Ectodermal cell (in vitro differentiated cells): ENCODE measurements around the gene KRI1.
"Not testable (repeated sequence)": the region's sequence is repeated elsewhere in the genome, so short reads cannot be mapped to it uniquely, and the experiment has no call there.

Experiments
- H3K27ac ChIP-seq: 2 replicates; pipeline ENCODE4 v1.7.0; 2013; ENCODE audit warnings: mild to moderate bottlenecking, low read depth, low read length; ENCODE audit not compliant: insufficient read depth, poor library complexity, severe bottlenecking
- H3K27me3 ChIP-seq: 2 replicates; pipeline ENCODE4 v1.7.0; 2013; ENCODE audit warnings: mild to moderate bottlenecking, low read length; ENCODE audit not compliant: insufficient read depth, control insufficient read depth, poor library complexity, severe bottlenecking
- H3K36me3 ChIP-seq: one replicate; pipeline ENCODE4 v1.7.0; 2013; ENCODE audit warnings: low read length; ENCODE audit not compliant: control insufficient read depth, insufficient read depth
- H3K4me1 ChIP-seq: one replicate; pipeline ENCODE4 v1.7.0; 2013; ENCODE audit warnings: low read length; ENCODE audit not compliant: control insufficient read depth, insufficient read depth
- H3K4me3 ChIP-seq: 2 replicates; pipeline ENCODE4 v1.7.0; 2013; ENCODE audit warnings: low read depth, low read length, control low read depth; ENCODE audit not compliant: insufficient read depth
- H3K9me3 ChIP-seq: 2 replicates; pipeline ENCODE4 v1.7.0; 2013; ENCODE audit warnings: mild to moderate bottlenecking, low read length, moderate library complexity; ENCODE audit not compliant: control insufficient read depth
- WGBS, 2 experiments: methylation state at CpG; one replicate each; pipeline ENCODE4 v1.1.7; 2013; ENCODE audit warnings: missing lambda C conversion rate in 2 of 2; 5-methylcytosine and 5-hydroxymethylcytosine counted together

KRI1 gene

DNA sequence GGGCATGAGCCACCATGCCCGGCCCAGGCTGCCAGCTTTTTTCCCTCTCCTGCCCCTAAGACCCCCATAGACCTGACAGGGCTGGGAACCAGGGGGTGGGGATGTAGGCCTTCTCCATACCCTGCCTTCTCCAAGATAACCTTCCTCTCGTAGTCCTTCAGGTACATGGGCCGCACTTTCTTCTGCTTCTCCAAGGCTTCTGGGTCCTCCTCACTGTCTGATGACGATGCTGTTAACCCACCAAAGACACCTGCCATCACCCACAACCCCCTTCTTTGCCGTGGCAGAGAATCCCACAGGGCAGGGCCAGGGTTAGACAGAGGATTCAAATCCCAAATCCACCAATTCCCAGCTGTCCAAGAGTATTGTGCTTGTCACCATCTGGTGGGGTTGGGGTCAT lies 3.2 kb downstream of the KRI1 start:
- H3K4me3 ChIP-seq, result no peak overlapping the region
- no peak overlapping the region for H3K27ac ChIP-seq
- peaks cover 14% of the 10 kb centered on the region for H3K27me3 ChIP-seq
- H3K9me3 ChIP-seq, result no peaks in the 10 kb centered on the region
- peaks cover 1% of the 10 kb centered on the region for H3K4me1 ChIP-seq
- 96 to 97% methylated on average over 5 of the region's 5 CpGs for WGBS, 2 experiments
- H3K36me3 ChIP-seq, result peaks cover 27% of the 10 kb centered on the region

GRCh38 chr19:10560154-10560553 lies 5.7 kb downstream of the KRI1 start:
- Histone ChIP-seq H3K27me3 (no peaks in the 10 kb centered on the region), H3K4me1 (no peaks in the 10 kb centered on the region), H3K36me3 (peaks cover 40% of the 10 kb centered on the region), H3K4me3 (no peak overlapping the region), H3K9me3 (no peaks in the 10 kb centered on the region), H3K27ac (no peak overlapping the region)
- WGBS, 2 experiments, result 97 to 98% methylated on average over 7 of the region's 7 CpGs

DNA sequence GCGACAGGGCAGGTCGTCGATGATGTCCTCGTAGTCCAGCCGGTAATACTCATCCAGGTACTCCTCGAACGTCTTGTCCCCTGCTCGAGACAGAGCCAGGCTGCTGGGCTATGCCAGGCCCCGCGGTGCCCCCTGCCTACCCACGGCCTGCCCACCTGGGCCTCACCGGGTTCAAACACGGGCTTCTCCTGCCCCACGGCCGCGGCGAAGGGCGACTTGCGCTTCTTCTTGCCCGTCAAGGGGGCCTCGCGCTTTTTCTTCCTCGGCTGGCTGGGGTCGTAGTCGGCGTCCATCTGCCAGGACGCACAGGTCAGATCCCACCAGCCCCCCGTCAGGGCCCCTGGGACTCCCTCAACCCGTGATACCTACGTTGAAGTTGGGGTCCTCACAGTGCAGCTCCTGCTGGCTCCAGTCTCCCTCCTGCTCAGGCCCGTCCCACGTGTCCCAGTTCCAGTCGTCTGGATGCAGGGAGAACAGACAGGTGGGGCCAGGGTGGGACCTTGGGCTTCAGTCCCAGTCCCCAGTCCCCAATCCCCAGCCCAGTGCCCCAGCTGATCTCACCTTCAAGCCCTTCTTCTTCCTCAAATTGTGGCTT lies 8.1 kb downstream of the KRI1 start:
- Histone ChIP-seq H3K27me3 (no peaks in the 10 kb centered on the region), H3K27ac (no peak overlapping the region), H3K9me3 (no peaks in the 10 kb centered on the region), H3K4me1 (no peaks in the 10 kb centered on the region), H3K4me3 (no peak overlapping the region), H3K36me3 (peaks cover 44% of the 10 kb centered on the region)
- 96% methylated on average over 33 of the region's 33 CpGs for WGBS, 2 experiments

- no peak overlapping the region for H3K4me3 ChIP-seq
- H3K9me3 ChIP-seq, result no peaks in the 10 kb centered on the region
- no peak overlapping the region for H3K27ac ChIP-seq
- no peaks in the 10 kb centered on the region for H3K27me3 ChIP-seq
- peaks cover 47% of the 10 kb centered on the region for H3K36me3 ChIP-seq
- WGBS, 2 experiments, result 97 to 98% methylated on average over 7 of the region's 7 CpGs
- H3K4me1 ChIP-seq, result no peaks in the 10 kb centered on the region
Measured at GRCh38 chr19:10555610-10555973, 10.2 kb downstream of the KRI1 start.

DNA sequence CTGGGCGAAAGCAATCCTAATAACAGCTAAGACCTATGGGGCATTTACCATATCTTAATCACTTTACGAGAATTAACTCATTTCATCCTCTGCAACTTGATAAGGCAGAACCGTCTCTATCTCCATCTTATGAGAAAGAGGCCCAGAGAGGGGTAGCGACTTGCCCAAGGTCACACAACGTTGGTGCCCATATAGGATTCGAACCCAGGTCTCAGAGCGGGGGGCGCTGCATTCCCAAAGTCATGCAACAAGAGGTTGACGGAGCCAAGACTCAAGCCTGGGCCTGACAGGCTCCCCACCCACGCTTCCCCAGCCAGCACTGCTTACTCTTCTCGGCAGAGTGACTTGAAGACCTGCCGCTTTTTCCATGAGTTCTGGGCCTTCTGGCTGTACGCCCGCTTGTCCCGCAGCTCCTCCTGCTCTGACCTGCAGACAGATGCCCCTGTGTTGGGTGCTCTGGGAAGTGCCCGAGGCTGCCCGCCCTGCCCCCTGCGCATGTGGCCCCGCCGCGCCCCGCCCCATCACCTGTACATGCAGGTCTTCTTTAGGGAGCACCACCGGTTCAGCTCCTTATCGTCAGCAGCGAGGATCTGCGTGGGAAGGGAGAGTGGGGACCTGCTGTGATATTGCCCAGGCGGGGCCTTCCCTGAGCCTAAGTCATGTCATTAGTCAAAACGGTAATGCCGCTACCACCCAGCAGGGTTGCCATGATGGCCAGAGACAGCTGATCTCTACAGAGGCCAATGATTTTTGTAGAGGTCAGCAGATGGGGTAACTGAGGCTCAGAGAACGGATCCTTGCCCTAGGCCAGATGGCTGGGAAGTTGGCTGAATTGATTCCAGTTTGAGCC lies 10.8 kb downstream of the KRI1 start:
- Histone ChIP-seq H3K4me1 (no peaks in the 10 kb centered on the region), H3K36me3 (peaks cover 47% of the 10 kb centered on the region)
- WGBS, 2 experiments, result 89 to 91% methylated on average over 30 of the region's 30 CpGs

GRCh38 chr19:10553943-10554381 lies 11.8 kb downstream of the KRI1 start:
- 95 to 96% methylated on average over 12 of the region's 12 CpGs for WGBS, 2 experiments
- no peak overlapping the region for H3K4me3 ChIP-seq
- H3K9me3 ChIP-seq, result no peaks in the 10 kb centered on the region
- H3K4me1 ChIP-seq, result no peaks in the 10 kb centered on the region
- no peaks in the 10 kb centered on the region for H3K27me3 ChIP-seq
- no peak overlapping the region for H3K27ac ChIP-seq
- peaks cover 38% of the 10 kb centered on the region for H3K36me3 ChIP-seq

More for the DNA sequence above, 10.8 kb downstream of the KRI1 start:
- Histone ChIP-seq H3K27ac (no peak overlapping the region), H3K4me3 (no peak overlapping the region), H3K9me3 (no peaks in the 10 kb centered on the region), H3K27me3 (no peaks in the 10 kb centered on the region)

GRCh38 chr19:10553087-10553667 lies 12.6 kb downstream of the KRI1 start:
- Histone ChIP-seq H3K27ac (no peak overlapping the region), H3K4me3 (no peak overlapping the region), H3K4me1 (no peaks in the 10 kb centered on the region), H3K9me3 (no peaks in the 10 kb centered on the region), H3K27me3 (no peaks in the 10 kb centered on the region), H3K36me3 (peaks cover 42% of the 10 kb centered on the region)
- 93 to 96% methylated on average over 13 of the region's 13 CpGs for whole genome bisulfite sequencing, 2 experiments

DNA sequence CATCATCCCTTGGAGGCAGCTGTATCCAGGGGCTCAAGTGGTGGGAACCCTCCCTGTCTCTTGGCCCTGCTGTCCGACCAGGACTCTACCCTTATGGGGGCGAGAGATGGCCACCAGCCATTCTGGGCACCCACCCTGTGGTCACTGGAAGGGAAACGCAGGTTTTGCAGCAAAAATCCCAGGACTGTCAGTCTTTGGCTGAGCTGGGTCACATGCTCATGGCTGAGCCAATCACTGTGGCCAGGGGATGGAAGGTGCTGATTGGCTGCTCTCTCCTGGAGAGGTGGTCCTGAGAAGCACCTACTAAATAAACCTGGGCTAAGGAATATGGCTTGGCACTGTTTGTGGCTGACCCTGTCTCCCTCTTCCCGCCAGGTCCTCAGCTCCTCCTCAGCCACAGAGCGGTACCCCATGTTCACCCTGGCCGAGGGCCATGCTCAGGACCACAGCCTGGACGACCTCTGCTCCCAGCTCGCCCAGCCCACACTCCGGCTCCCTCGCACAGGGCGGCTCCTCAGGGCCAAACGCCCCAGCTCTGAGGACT lies 13.2 kb downstream of the KRI1 start:
- Histone ChIP-seq H3K4me3 (no peak overlapping the region), H3K27ac (no peak overlapping the region), H3K27me3 (no peaks in the 10 kb centered on the region), H3K4me1 (no peaks in the 10 kb centered on the region), H3K36me3 (peaks cover 36% of the 10 kb centered on the region), H3K9me3 (no peaks in the 10 kb centered on the region)
- WGBS, 2 experiments, result 92 to 94% methylated on average over 12 of the region's 12 CpGs

DNA sequence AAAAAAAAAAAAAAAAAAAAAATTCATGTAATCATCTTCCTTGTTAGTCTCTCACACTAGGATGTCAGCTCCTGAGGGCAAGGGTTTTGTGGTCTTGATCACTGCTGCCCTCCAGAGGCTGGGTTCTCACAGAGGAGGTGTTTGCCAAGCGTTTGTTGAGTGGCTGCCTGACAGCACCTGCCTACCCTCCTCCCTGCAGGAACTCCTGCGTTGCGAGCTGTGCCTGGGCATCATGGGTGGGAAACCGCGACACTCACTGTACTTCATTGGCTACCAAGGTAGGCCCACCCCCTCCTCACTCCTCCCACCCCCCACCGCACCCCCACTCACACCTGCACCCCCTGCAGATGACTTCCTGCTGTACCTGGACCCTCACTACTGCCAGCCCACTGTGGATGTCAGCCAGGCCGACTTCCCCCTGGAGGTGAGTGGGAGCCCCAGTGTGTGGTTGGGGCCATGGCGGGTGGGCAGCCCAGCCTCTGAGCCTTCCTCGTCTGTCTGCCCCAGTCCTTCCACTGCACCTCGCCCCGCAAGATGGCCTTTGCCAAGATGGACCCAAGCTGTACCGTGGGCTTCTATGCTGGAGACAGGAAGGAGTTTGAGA lies 14.0 kb downstream of the KRI1 start:
- Histone ChIP-seq H3K4me1 (no peaks in the 10 kb centered on the region), H3K36me3 (peaks cover 32% of the 10 kb centered on the region)
- WGBS, 2 experiments, result 93% methylated on average over 11 of the region's 12 CpGs

GRCh38 chr19:10551006-10551405 lies 14.8 kb downstream of the KRI1 start:
- H3K9me3 ChIP-seq, H3K27me3 ChIP-seq, H3K4me3 ChIP-seq, H3K4me1 ChIP-seq, H3K27ac ChIP-seq: not testable (repeated sequence)
- WGBS, 2 experiments, result 91 to 96% methylated on average over 9 of the region's 9 CpGs
- H3K36me3 ChIP-seq, result peaks cover 32% of the 10 kb centered on the region

More for the DNA sequence above, 14.0 kb downstream of the KRI1 start:
- Histone ChIP-seq H3K9me3 (no peaks in the 10 kb centered on the region), H3K27me3 (no peaks in the 10 kb centered on the region), H3K27ac (no peak overlapping the region), H3K4me3 (no peak overlapping the region)
